Heart left ventricle (tissue), 16 donors: ENCODE data around the gene TTC3. TPM values are rescaled to one million over a fixed set of nuclear protein-coding genes. Genes with fewer than 3 reads are reported as not detected.

Experiments used
- ATAC-seq, 4 donors: fragments of 200-7000 bp; cut with Tn5 transposase; one replicate each; pipeline ENCODE4 v1.9.1; 2020 to 2022; ENCODE audit warnings: moderate library complexity in 4 of 4, mild to moderate bottlenecking in 3 of 4, moderate number of reproducible peaks in 1 of 4
- DNase-seq, 5 donors: peaks; one replicate each; pipeline ENCODE4 v3.0.0-alpha.2; 2020
- H3K27ac ChIP-seq, 12 donors: fragments of 200-600 bp; sonication (generic) in 4 of 12; one replicate each; pipeline versions ENCODE4 v1.5.0 to v1.8.0; 2016 to 2022; ENCODE audit warnings: mild to moderate bottlenecking in 2 of 12
- H3K27me3 ChIP-seq, 9 donors: fragments of 200-600 bp; sonication (generic) in 2 of 9; one replicate each; pipeline versions ENCODE4 v1.5.1 to v1.8.0; 2016 to 2022; ENCODE audit warnings: mild to moderate bottlenecking in 3 of 9
- H3K36me3 ChIP-seq, 9 donors: fragments of 200-600 bp; sonication (generic) in 2 of 9; one replicate each; pipeline versions ENCODE4 v1.5.0 to v1.8.0; 2018 to 2022; ENCODE audit warnings: mild to moderate bottlenecking in 2 of 9
- H3K4me1 ChIP-seq, 12 donors: fragments of 200-600 bp; sonication (generic) in 4 of 12; one replicate each; pipeline versions ENCODE4 v1.5.0 to v1.8.0; 2016 to 2022; ENCODE audit warnings: mild to moderate bottlenecking in 3 of 12
- H3K4me3 ChIP-seq, 12 donors: fragments of 200-600 bp; sonication (generic) in 4 of 12; one replicate each; pipeline versions ENCODE4 v1.5.0 to v1.8.0; 2017 to 2022; ENCODE audit warnings: mild to moderate bottlenecking in 9 of 12, moderate library complexity in 4 of 12
- H3K9me3 ChIP-seq, 12 donors: fragments of 200-600 bp; sonication (generic) in 4 of 12; one replicate each; pipeline versions ENCODE4 v1.5.0 to v1.8.0; 2016 to 2022; ENCODE audit warnings: mild to moderate bottlenecking in 1 of 12
- POLR2A ChIP-seq, 2 donors: fragments of 450-650 bp; IDR thresholded peaks; one replicate each; pipeline ENCODE4 v1.6.1; 2017; ENCODE audit warnings: antibody characterized with exemption in 2 of 2, mild to moderate bottlenecking in 2 of 2, moderate library complexity in 2 of 2
- WGBS, 4 donors: extraction: QIAGEN DNeasy Blood & Tissue Kit in 2 of 4; methylation state at CpG; one replicate each; pipeline versions ENCODE4 v1.1.5 to v1.1.7; 2013 to 2018; 5-methylcytosine and 5-hydroxymethylcytosine counted together
- intact Hi-C, 10 donors: fragments of 100-400 bp; cut with DNase I; formaldehyde crosslinking; loops; one replicate each; pipeline versions ENCODE4 v1.11.1 to v1.14.2; 2022
- polyA plus RNA-seq, 2 donors: library from polyadenylated mRNA; stranded (reverse); fragments of 200-250 nt; gene quantifications; one replicate each; pipeline ENCODE4 v1.2.3, GENCODE V29; 2013
- total RNA-seq, 9 donors: library from RNA; depleted of rRNA in 2 of 9; stranded (reverse); fragments of >200 nt in 2 of 9; fragmentation: NEBNext Ultra II Directional in 3 of 9; extraction: Animal tissue kit (Norgen Biotek cat#: 25700) in 3 of 9; gene quantifications; one replicate each; pipeline versions ENCODE4 v1.1.0 to v1.2.4, GENCODE V29; 2016 to 2023
- TF ChIP-seq, protein P1 (sequence below), 12 donors: fragments of 200-600 bp; sonication (generic) in 4 of 12; IDR thresholded peaks; one replicate each; pipeline versions ENCODE4 v1.5.0 to v1.8.0; 2018 to 2022; ENCODE audit warnings: antibody characterized with exemption in 12 of 12, mild to moderate bottlenecking in 5 of 12
- donor health status: ischemic (EF 13 %, LVEDD 7.1; RV severe dilation, severe dysfunction).
- donor health status: healthy with polysubstance abuse.
- donor health status: DM: no; HTN: yes; CAD: no.
- donor health status: DM: no; HTN: no; CAD: no.
- donor health status: ischemic (EF 25% LVEDD 6.9; RV normal size, moderate dysfunction).
- donor health status: ischemic (EF 25% LVEDD 5.7; RV mildly dilated, moderate dysfunction).
- donor health status: healthy.
- donor health status: DM: yes; HTN: yes; CAD: no.
- donor health status: ischemic (EF 35%, LVEDD 5.7; RV mildly dilated, moderate dysfunction).
- donor health status: nonischemic (EF 11% LVEDD 7.7; RV severe dilation, severe dysfunction).
- donor health status: DM: yes; HTN: yes; CAD: no.
- donor health status: PGD.
- donor health status: ischemic (EF 29% LVEDD 5.4; RV normal size, mild dysfunction).
- donor health status: nonischemic (EF 23%, LVEDD 6.1; RV moderate dilation, normal function).

The TTC3 gene
- total and polyA plus RNA-seq, 11 donors: 15.2 to 72.1 (median 44.5) TPM

- no peaks in the 10 kb centered on the region for H3K36me3 ChIP-seq
- intact Hi-C loops: no loop called here
- H3K4me3 ChIP-seq: no peak overlapping the region
- no peak for ATAC-seq
- no peak for TF ChIP-seq POLR2A (IDR thresholded peaks at IDR 0.05)
- TF ChIP-seq, protein P1, sequence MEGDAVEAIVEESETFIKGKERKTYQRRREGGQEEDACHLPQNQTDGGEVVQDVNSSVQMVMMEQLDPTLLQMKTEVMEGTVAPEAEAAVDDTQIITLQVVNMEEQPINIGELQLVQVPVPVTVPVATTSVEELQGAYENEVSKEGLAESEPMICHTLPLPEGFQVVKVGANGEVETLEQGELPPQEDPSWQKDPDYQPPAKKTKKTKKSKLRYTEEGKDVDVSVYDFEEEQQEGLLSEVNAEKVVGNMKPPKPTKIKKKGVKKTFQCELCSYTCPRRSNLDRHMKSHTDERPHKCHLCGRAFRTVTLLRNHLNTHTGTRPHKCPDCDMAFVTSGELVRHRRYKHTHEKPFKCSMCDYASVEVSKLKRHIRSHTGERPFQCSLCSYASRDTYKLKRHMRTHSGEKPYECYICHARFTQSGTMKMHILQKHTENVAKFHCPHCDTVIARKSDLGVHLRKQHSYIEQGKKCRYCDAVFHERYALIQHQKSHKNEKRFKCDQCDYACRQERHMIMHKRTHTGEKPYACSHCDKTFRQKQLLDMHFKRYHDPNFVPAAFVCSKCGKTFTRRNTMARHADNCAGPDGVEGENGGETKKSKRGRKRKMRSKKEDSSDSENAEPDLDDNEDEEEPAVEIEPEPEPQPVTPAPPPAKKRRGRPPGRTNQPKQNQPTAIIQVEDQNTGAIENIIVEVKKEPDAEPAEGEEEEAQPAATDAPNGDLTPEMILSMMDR (IDR thresholded peaks at IDR 0.05): no peak
- no peaks in the 10 kb centered on the region for H3K27me3 ChIP-seq
- 87 to 100% (median 96%) methylated on average over 1 of the region's 1 CpG for WGBS, 4 donors
- no peaks in the 10 kb centered on the region for H3K9me3 ChIP-seq
- no peak for DNase-seq
- H3K4me1 ChIP-seq: peaks cover 0 to 70% (median 18%) of the 10 kb centered on the region in 12 donors
- H3K27ac ChIP-seq: no peak overlapping the region
Measured at GRCh38 chr21:37248298-37248697, 175.2 kb downstream of the TTC3 start.

- Histone ChIP-seq H3K27ac (peak overlapping the region in 1 of 12 donors; percentile 5), H3K9me3 (no peaks in the 10 kb centered on the region), H3K4me3 (no peak overlapping the region), H3K4me1 (peaks cover 0 to 67% (median 18%) of the 10 kb centered on the region in 12 donors), H3K36me3 (no peaks in the 10 kb centered on the region), H3K27me3 (no peaks in the 10 kb centered on the region)
- 72 to 83% (median 81%) methylated on average over 3 of the region's 3 CpGs for WGBS, 4 donors
- no peak for TF ChIP-seq POLR2A (IDR thresholded peaks at IDR 0.05)
- TF ChIP-seq, protein P1 (IDR thresholded peaks at IDR 0.05): no peak
- no peak for ATAC-seq
- no peak for DNase-seq
- intact Hi-C loops: no loop called here
Measured at GRCh38 chr21:37249112-37249904, 176.3 kb downstream of the TTC3 start.

DNA sequence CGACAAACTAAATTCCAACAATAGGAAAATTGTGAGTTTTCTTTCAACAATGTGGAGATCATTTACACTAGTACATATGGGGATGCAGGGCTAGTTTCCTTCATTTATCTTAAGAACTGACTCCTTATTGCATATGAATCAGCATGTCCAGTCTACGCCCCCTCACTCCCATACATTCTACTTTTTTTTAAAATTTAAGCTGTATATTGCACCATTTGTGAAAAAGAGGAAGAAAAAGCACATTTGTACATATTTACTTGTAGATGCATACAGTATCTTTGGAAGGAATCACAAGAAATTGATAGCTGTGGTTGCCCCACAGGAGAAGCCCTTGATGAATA, 178.2 kb downstream of the TTC3 start:
- TF ChIP-seq, protein P1 (IDR thresholded peaks at IDR 0.05): no peak
- no peak for TF ChIP-seq POLR2A (IDR thresholded peaks at IDR 0.05)
- no peaks in the 10 kb centered on the region for H3K36me3 ChIP-seq
- H3K27ac ChIP-seq: no peak overlapping the region
- ATAC-seq: no peak
- intact Hi-C loops: loop anchor here in 2 of 10 donors (10.0 kb wide), 1 partner anchor 314 kb away; no protein-coding TSS in a partner anchor
- DNase-seq: no peak
- peaks cover 0 to 52% (median 13%) of the 10 kb centered on the region in 12 donors for H3K4me1 ChIP-seq
- H3K27me3 ChIP-seq: no peaks in the 10 kb centered on the region
- H3K9me3 ChIP-seq: no peaks in the 10 kb centered on the region
- H3K4me3 ChIP-seq: no peak overlapping the region
- WGBS, 4 donors: 81 to 89% (median 86%) methylated on average over 2 of the region's 2 CpGs

Other genes starting within 250 kb of the TTC3 start
- 10 to 100 TPM in 2 of 9 donors, 1 to 10 TPM in 7; 5.3 to 15.2 (median 7.1) TPM for gene HLCS, start 106.6 kb upstream of the TTC3 start, total RNA-seq
- 1 to 10 TPM; 1.8 to 4.9 TPM for gene HLCS, start 106.6 kb upstream of the TTC3 start, polyA plus RNA-seq
- not detected for gene RIPPLY3, start 66.6 kb upstream of the TTC3 start, total RNA-seq
- gene RIPPLY3, start 66.6 kb upstream of the TTC3 start, polyA plus RNA-seq: not detected
- 10 to 100 TPM; 30.7 to 44.9 (median 37.9) TPM for gene PIGP, start 183 bp upstream of the TTC3 start, total RNA-seq
- 10 to 100 TPM; 32.1 to 33.4 TPM for gene PIGP, start 183 bp upstream of the TTC3 start, polyA plus RNA-seq
- 10 to 100 TPM; 42.1 to 88.6 (median 53.5) TPM for gene VPS26C, start 194.1 kb downstream of the TTC3 start, total RNA-seq
- 10 to 100 TPM; 18.1 to 56.7 TPM for gene VPS26C, start 194.1 kb downstream of the TTC3 start, polyA plus RNA-seq